IMR-90 (cell line): Measurements from ENCODE around the gene GBF1. TPM values are rescaled to one million over a fixed set of nuclear protein-coding genes. Genes with fewer than 3 reads are reported as not detected.
"Not testable (repeated sequence)": the region's sequence is repeated elsewhere in the genome, so short reads cannot be mapped to it uniquely, and the experiment has no call there.

Experiments used
- ATAC-seq: fragments of 200-7000 bp; cut with Tn5 transposase; 2 replicates; pipeline ENCODE4 v1.9.1; 2020; ENCODE audit warnings: low read depth, mild to moderate bottlenecking, moderate library complexity
- BruUV-seq: library from RNA; stranded (reverse); fragments of 400-500 nt; replicated peaks from 2 replicates; lab custom pipeline; 2021; lab: Mats Ljungman, UMichigan
- CTCF ChIA-PET: fragments of 300-600 bp; formaldehyde crosslinking; extraction: SDS; loops from one replicate; lab custom pipeline; 2021; ENCODE audit warnings: antibody characterized with exemption; lab: Yijun Ruan, JAX
- POLR2A ChIA-PET: fragments of 300-600 bp; sonication (Branson Sonifier 250); formaldehyde crosslinking; loops from one replicate; lab custom pipeline; 2022; ENCODE audit warnings: antibody characterized with exemption; ENCODE audit not compliant: unreplicated experiment; lab: Charles Lee
- DNase-seq: peaks from one replicate; pipeline ENCODE4 v3.0.0; 2013
- H2AFZ ChIP-seq: replicated peaks from 2 replicates; pipeline ENCODE3; 2013; ENCODE audit warnings: low read length, mild to moderate bottlenecking; ENCODE audit not compliant: poor library complexity
- H2AK5ac ChIP-seq: 2 replicates; pipeline ENCODE4 v1.6.1; 2013; ENCODE audit warnings: low read depth, low read length, inconsistent platforms
- H2AK9ac ChIP-seq: replicated peaks from 2 replicates; pipeline ENCODE3; 2013; ENCODE audit warnings: mild to moderate bottlenecking, low read depth, low read length, moderate library complexity; ENCODE audit not compliant: poor library complexity
- H2BK120ac ChIP-seq: 2 replicates; pipeline ENCODE4 v1.6.1; 2013; ENCODE audit warnings: low read depth, low read length, inconsistent platforms
- H2BK15ac ChIP-seq: 3 replicates; pipeline ENCODE4 v1.6.1; 2013; ENCODE audit warnings: low read depth, low read length, inconsistent platforms
- H2BK20ac ChIP-seq: 2 replicates; pipeline ENCODE4 v1.6.1; 2013; ENCODE audit warnings: low read depth, mild to moderate bottlenecking, inconsistent platforms, low read length, moderate library complexity
- H2BK5ac ChIP-seq: 2 replicates; pipeline ENCODE4 v1.6.1; 2013; ENCODE audit warnings: mild to moderate bottlenecking, low read depth, low read length, inconsistent platforms; ENCODE audit not compliant: poor library complexity, severe bottlenecking
- H3K14ac ChIP-seq: replicated peaks from 2 replicates; pipeline ENCODE4 v1.6.1; 2013; ENCODE audit warnings: low read depth, low read length, inconsistent platforms
- H3K18ac ChIP-seq: 2 replicates; pipeline ENCODE4 v1.6.1; 2013; ENCODE audit warnings: low read depth, low read length, control low read depth
- H3K23ac ChIP-seq: 2 replicates; pipeline ENCODE4 v1.6.1; 2013; ENCODE audit warnings: low read depth, low read length, inconsistent platforms
- H3K27ac ChIP-seq: 2 replicates; pipeline ENCODE4 v1.5.1; 2013; ENCODE audit warnings: mild to moderate bottlenecking, control low read depth, low read length; ENCODE audit not compliant: insufficient read depth
- H3K27me3 ChIP-seq: 2 replicates; pipeline ENCODE4 v1.6.1; 2013; ENCODE audit warnings: low read length; ENCODE audit not compliant: control insufficient read depth, insufficient read depth
- H3K36me3 ChIP-seq: 2 replicates; pipeline ENCODE4 v1.6.1; 2013; ENCODE audit warnings: low read length, mixed read lengths; ENCODE audit not compliant: control insufficient read depth, insufficient read depth
- H3K4ac ChIP-seq: 2 replicates; pipeline ENCODE4 v1.6.1; 2013; ENCODE audit warnings: low read depth, low read length, inconsistent platforms
- H3K4me1 ChIP-seq: 2 replicates; pipeline ENCODE4 v1.6.1; 2013; ENCODE audit warnings: low read length, mixed read lengths; ENCODE audit not compliant: control insufficient read depth, insufficient read depth
- H3K4me2 ChIP-seq: 2 replicates; pipeline ENCODE4 v1.6.1; 2013; ENCODE audit warnings: low read depth, mild to moderate bottlenecking, control low read depth, low read length, moderate library complexity
- H3K4me3 ChIP-seq: 2 replicates; pipeline ENCODE4 v1.5.1; 2013; ENCODE audit warnings: low read depth, mild to moderate bottlenecking, control low read depth, low read length, moderate library complexity; ENCODE audit not compliant: insufficient read depth
- H3K56ac ChIP-seq: 2 replicates; pipeline ENCODE4 v1.6.1; 2013; ENCODE audit warnings: low read length, inconsistent platforms; ENCODE audit not compliant: insufficient read depth; ENCODE audit errors: extremely low read depth
- H3K79me1 ChIP-seq, 2 experiments: 2 replicates each; pipeline ENCODE4 v1.6.1; 2013; ENCODE audit warnings: low read length in 2 of 2, inconsistent platforms in 1 of 2, low read depth in 1 of 2
- H3K9ac ChIP-seq: 2 replicates; pipeline ENCODE4 v1.6.1; 2013; ENCODE audit warnings: low read depth, low read length, control low read depth
- H3K9me1 ChIP-seq: 2 replicates; pipeline ENCODE4 v1.6.1; 2013; ENCODE audit warnings: low read length, inconsistent platforms; ENCODE audit not compliant: insufficient read depth
- H3K9me3 ChIP-seq: 2 replicates; pipeline ENCODE4 v1.6.1; 2013; ENCODE audit warnings: low read length; ENCODE audit not compliant: control insufficient read depth, insufficient read depth
- H4K20me1 ChIP-seq: 2 replicates; pipeline ENCODE4 v1.6.1; 2013; ENCODE audit warnings: low read length, inconsistent platforms; ENCODE audit not compliant: insufficient read depth
- H4K5ac ChIP-seq: 2 replicates; pipeline ENCODE4 v1.6.1; 2013; ENCODE audit warnings: mild to moderate bottlenecking, low read depth, low read length, control low read depth
- H4K8ac ChIP-seq, 2 experiments: 2 replicates each; pipeline ENCODE4 v1.6.1; 2013; ENCODE audit warnings: low read depth in 2 of 2, low read length in 2 of 2, control low read depth in 1 of 2, inconsistent platforms in 1 of 2
- H4K91ac ChIP-seq: 2 replicates; pipeline ENCODE4 v1.6.1; 2013; ENCODE audit warnings: low read depth, low read length, inconsistent platforms; ENCODE audit not compliant: insufficient read depth
- WGBS, 2 experiments: methylation state at CpG; one replicate each; pipeline versions ENCODE4 v1.1.5 to v1.1.7; 2013; ENCODE audit warnings: missing lambda C conversion rate in 2 of 2; ENCODE audit not compliant: insufficient read length in 1 of 2; ENCODE audit errors: extremely low coverage in 2 of 2; 5-methylcytosine and 5-hydroxymethylcytosine counted together
- dilution Hi-C: fragments of 300-500 bp; cut with HindIII; formaldehyde crosslinking; loops from one replicate; pipeline ENCODE4 v1.14.3; 2018; ENCODE audit warnings: low sequenced_read_pairs; ENCODE audit not compliant: unreplicated experiment
- in situ Hi-C: fragments of 300-500 bp; cut with MboI; formaldehyde crosslinking; loops from 3 replicates; pipeline ENCODE4 v1.14.3; 2019; ENCODE audit warnings: low sequenced_read_pairs, inconsistent platforms, mixed read lengths
- intact Hi-C: fragments of 100-400 bp; cut with micrococcal nuclease; formaldehyde crosslinking; loops from 2 replicates; pipeline ENCODE4 v1.10.0; 2022
- polyA plus RNA-seq, 3 experiments: library from polyadenylated mRNA; depleted of rRNA; stranded (reverse); fragments of >200 nt; gene quantifications; 2 replicates each; pipeline ENCODE4 v1.2.3, GENCODE V29; 2012; ENCODE audit warnings: low replicate concordance in 1 of 3
- total RNA-seq: library from RNA; depleted of rRNA; stranded (reverse); fragments of >200 nt; gene quantifications from 2 replicates; pipeline ENCODE4 v1.2.3, GENCODE V29; 2012

GBF1 gene
- total and polyA plus RNA-seq, 2 of the 4 experiments (the other 2 are of a cell fraction) = 38.7 to 40.1 TPM

GRCh38 chr10:102252508-102252907 lies 7.2 kb downstream of the GBF1 start:
- CTCF ChIA-PET = interaction anchor here (0.6 kb wide), 1 partner anchor 104 kb away, joined by 3 read pairs; no protein-coding TSS in a partner anchor
- Histone ChIP-seq H2BK5ac (peak overlapping the region; percentile 30), H3K9me1 (peaks cover 22% of the 10 kb centered on the region), H3K79me1 (peaks cover 8 to 83% of the 10 kb centered on the region in 2 experiments; a peak in 3 of 4 replicates), H4K20me1 (peaks cover 97% of the 10 kb centered on the region)
- H3K14ac ChIP-seq, H4K91ac ChIP-seq, H3K4me1 ChIP-seq, H3K36me3 ChIP-seq, POLR2A ChIA-PET, in situ Hi-C loops, H4K8ac ChIP-seq, H3K9me3 ChIP-seq, H3K27me3 ChIP-seq, intact Hi-C loops, H3K4ac ChIP-seq, H2BK120ac ChIP-seq, dilution Hi-C loops, H3K56ac ChIP-seq, H2AFZ ChIP-seq, H2BK15ac ChIP-seq, H3K18ac ChIP-seq, H2BK20ac ChIP-seq, H3K4me3 ChIP-seq, H2AK9ac ChIP-seq, H4K5ac ChIP-seq, H2AK5ac ChIP-seq, DNase-seq, BruUV-seq, H3K27ac ChIP-seq, H3K9ac ChIP-seq, H3K4me2 ChIP-seq, H3K23ac ChIP-seq: not testable (repeated sequence)
- WGBS, 2 experiments = no CpG with 5 or more reads among the region's 3 CpGs
- ATAC-seq = 0 out of 2 replicates have a peak, but pooled peaks have one; percentile 14
